ENCODE results near the gene PXYLP1. TPM values are rescaled to one million over a fixed set of nuclear protein-coding genes. Genes with fewer than 3 reads are reported as not detected.
A peak's percentile ranks its signal among the peaks of the same experiment; 100 is the strongest.

Gene PXYLP1
- total and polyA plus RNA-seq, 2 of the 8 experiments (the other 6 are each of a cell fraction or from before 2014, with no cell fraction given): 19.4 to 20.6 TPM

DNA sequence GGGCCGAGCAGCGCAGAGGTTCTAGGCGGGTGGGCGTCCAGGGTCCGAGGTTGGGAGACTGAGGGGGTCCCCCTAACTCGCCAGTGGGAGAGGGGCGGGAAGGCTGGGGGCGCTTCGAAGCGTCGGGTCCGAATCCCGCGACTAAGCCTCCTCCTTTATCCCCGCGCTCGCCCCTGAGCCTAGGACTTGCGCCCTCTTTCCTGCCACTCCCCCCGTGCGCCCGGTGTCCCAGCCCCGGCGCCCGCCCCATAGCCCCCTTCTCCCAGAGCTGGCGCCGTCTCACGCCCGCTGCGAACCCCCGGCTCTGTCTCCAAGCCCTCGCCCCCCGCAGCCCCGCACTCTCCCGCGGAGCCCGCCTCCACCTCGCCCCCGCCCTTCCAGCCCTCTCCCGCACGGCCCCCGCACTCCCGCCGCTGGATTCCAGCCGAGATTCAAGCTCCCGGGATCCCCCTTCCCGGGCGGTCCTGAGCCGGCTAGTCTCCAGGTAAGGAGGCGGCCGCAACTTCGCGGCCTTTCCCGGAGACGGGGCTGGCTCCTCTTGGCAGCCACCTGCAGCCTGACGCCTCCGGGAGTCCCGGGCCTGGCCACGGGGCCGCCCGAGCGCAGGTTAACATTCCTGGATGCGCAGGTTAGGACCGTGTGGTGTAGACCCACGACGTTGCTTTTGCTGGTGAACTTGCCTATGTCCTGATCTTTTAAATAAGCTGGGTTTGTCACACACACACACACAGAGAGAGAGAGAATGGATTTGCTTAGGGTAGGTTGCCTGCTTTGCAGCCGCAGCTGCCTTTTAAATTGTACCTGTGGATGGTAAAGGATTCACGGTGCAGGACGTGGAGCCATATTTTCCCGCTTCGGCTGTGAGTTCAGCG lies 563 bp downstream of the PXYLP1 start:
- H3K4me3 ChIP-seq (ENCODE audit: extremely low read depth in 1 of 4, insufficient read depth in 2 of 4, low read depth in 3 of 4, low read length in 4 of 4): peak overlapping the region; percentile 65 to 78 (median 68)
- no peak overlapping the region for H2BK12ac ChIP-seq (ENCODE audit: low read depth, low read length)
- peak overlapping the region; percentile 41 for H3K4ac ChIP-seq (replicated peaks; ENCODE audit: insufficient read length, low read depth, low read length)
- H3K4me1 ChIP-seq (replicated peaks in 1 of 4; ENCODE audit: control insufficient read depth in 3 of 4, insufficient read depth in 4 of 4, low read length in 3 of 4): peaks cover 4 to 10% (median 6%) of the 10 kb centered on the region in 4 experiments; a peak in 5 of 7 replicates
- H3K23me2 ChIP-seq (ENCODE audit: low read depth, low read length): peaks cover 8% of the 10 kb centered on the region
- no peak overlapping the region for H3K23ac ChIP-seq (ENCODE audit: insufficient read length)
- TF ChIP-seq HDAC6 (IDR thresholded peaks at IDR 0.05; ENCODE audit: low read depth, low read length) (no peak), SIN3A (conservative IDR thresholded peaks at IDR 0.05 in 1 of 2, IDR thresholded peaks at IDR 0.05 in 1 of 2; ENCODE audit: low read depth in 1 of 2, low read length in 2 of 2) (no peak), EP300 (IDR thresholded peaks at IDR 0.05; ENCODE audit: borderline replicate concordance in 1 of 2, low read depth in 2 of 2, low read length in 2 of 2) (no peak), EZH2 (IDR thresholded peaks at IDR 0.05; ENCODE audit: low read depth, low read length, severe bottlenecking) (peak; percentile 28), TEAD4 (IDR thresholded peaks at IDR 0.05; ENCODE audit: low read depth, low read length) (peak; percentile 67; the same call in 1 of the 2 replicates), ASH2L (IDR thresholded peaks at IDR 0.05; ENCODE audit: low read length) (peak; percentile 71), KDM4A (IDR thresholded peaks at IDR 0.05; ENCODE audit: low read depth, low read length, severe bottlenecking) (peak; percentile 40)
- TF ChIP-seq, protein P1, sequence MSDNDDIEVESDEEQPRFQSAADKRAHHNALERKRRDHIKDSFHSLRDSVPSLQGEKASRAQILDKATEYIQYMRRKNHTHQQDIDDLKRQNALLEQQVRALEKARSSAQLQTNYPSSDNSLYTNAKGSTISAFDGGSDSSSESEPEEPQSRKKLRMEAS (IDR thresholded peaks at IDR 0.05): peak; percentile 73
- TF ChIP-seq, protein P2, sequence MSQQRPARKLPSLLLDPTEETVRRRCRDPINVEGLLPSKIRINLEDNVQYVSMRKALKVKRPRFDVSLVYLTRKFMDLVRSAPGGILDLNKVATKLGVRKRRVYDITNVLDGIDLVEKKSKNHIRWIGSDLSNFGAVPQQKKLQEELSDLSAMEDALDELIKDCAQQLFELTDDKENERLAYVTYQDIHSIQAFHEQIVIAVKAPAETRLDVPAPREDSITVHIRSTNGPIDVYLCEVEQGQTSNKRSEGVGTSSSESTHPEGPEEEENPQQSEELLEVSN (IDR thresholded peaks at IDR 0.05): peak; percentile 79
- CTCF ChIA-PET (ENCODE audit: partially characterized antibody): interaction anchor here (0.5 to 9.6 kb wide), 28 partner anchors 9 to 432 kb away, joined by 3 to 80 read pairs (median 4); partner anchors contain the start of gene SPSB4
- H3K14ac ChIP-seq (ENCODE audit: insufficient read length): no peak overlapping the region
- WGBS, 2 experiments (ENCODE audit: extremely low coverage in 1 of 2, insufficient coverage in 1 of 2, insufficient read length in 1 of 2, insufficient replicate concordance in 2 of 2, low coverage in 1 of 2, low lambda C conversion rate in 2 of 2, missing lambda C conversion rate in 1 of 2): 6% methylated on average over 28 of the region's 71 CpGs; no CpG with 5 or more reads in 1 of the 2 experiments
- peak overlapping the region; percentile 79 to 97 for H3K4me2 ChIP-seq (ENCODE audit: insufficient read depth in 1 of 2, low read depth in 2 of 2, low read length in 2 of 2)
- no peak overlapping the region for H2AFZ ChIP-seq (ENCODE audit: low read length)
- H3K36me3 ChIP-seq (ENCODE audit: control insufficient read depth in 2 of 4, insufficient read depth in 4 of 4, low read length in 3 of 4): peaks cover 0 to 8% (median 3%) of the 10 kb centered on the region in 4 experiments; a peak in 1 of 8 replicates
- no peak overlapping the region for H2AK5ac ChIP-seq (ENCODE audit: low read depth, low read length)
- H4K5ac ChIP-seq (ENCODE audit: insufficient read length, low read depth, low read length): peak overlapping the region; percentile 30
- H3K27ac ChIP-seq (ENCODE audit: low read depth, low read length): no peak overlapping the region
- peak overlapping the region; percentile 90 for H4K8ac ChIP-seq (ENCODE audit: extremely low read depth, insufficient read depth, low read length)
- H2BK120ac ChIP-seq (replicated peaks; ENCODE audit: low read depth, low read length): no peak overlapping the region
- H3K27me3 ChIP-seq (replicated peaks in 1 of 4; ENCODE audit: control insufficient read depth in 3 of 4, extremely low read depth in 1 of 4, insufficient read depth in 3 of 4, low read length in 3 of 4): peaks cover 0 to 21% (median 15%) of the 10 kb centered on the region in 4 experiments; a peak in 4 of 7 replicates
- H2BK20ac ChIP-seq (ENCODE audit: low read length): no peak overlapping the region
- H3K79me2 ChIP-seq (ENCODE audit: control insufficient read depth in 1 of 2, insufficient read depth in 2 of 2, low read length in 2 of 2): no peaks in the 10 kb centered on the region
- no peaks in the 10 kb centered on the region; the same call in 1 of the 2 replicates for H3K79me1 ChIP-seq (ENCODE audit: low read depth, low read length)
- no peaks in the 10 kb centered on the region for H4K20me1 ChIP-seq (replicated peaks in 1 of 2; ENCODE audit: control insufficient read depth in 1 of 2, insufficient read depth in 2 of 2, low read length in 2 of 2)
- H4K91ac ChIP-seq (replicated peaks; ENCODE audit: insufficient read length, low read length): no peak overlapping the region
- H3K9ac ChIP-seq (replicated peaks in 1 of 4; ENCODE audit: extremely low read depth in 1 of 4, low read depth in 3 of 4, low read length in 3 of 4): peak overlapping the region; percentile 42 to 80 (median 63)
- peak in 1 of 2 experiments; percentile 75 for DNase-seq (ENCODE audit: low read depth in 1 of 2, low spot score in 2 of 2)
- no peaks in the 10 kb centered on the region for H3K9me3 ChIP-seq (ENCODE audit: insufficient read depth in 2 of 2, low read depth in 1 of 2, low read length in 1 of 2)
- no peak for FAIRE-seq
- POLR2A ChIA-PET (ENCODE audit: partially characterized antibody): interaction anchor here (0.7 to 2.2 kb wide), 6 partner anchors 9 to 30 kb away, joined by 3 to 12 read pairs (median 3); no protein-coding TSS in a partner anchor
- peak overlapping the region; percentile 48 for H3K18ac ChIP-seq (ENCODE audit: extremely low read depth, low read length)
- H3K56ac ChIP-seq (replicated peaks; ENCODE audit: insufficient read length, low read depth, low read length): peak overlapping the region; percentile 21
- H2BK15ac ChIP-seq (ENCODE audit: low read length): 0 out of 2 replicates have a peak overlapping the region, but pooled peaks have one; percentile 5
- H2BK5ac ChIP-seq (ENCODE audit: low read depth, low read length): no peak overlapping the region
